HG03039 (cell line): Measurements from ENCODE around the gene IFNA21.
"Not testable (repeated sequence)": the region's sequence is repeated elsewhere in the genome, so short reads cannot be mapped to it uniquely, and the experiment has no call there.

Experiments
- ATAC-seq: cut with Tn5 transposase; IDR thresholded peaks from one replicate; pipeline ENCODE4 v1.9.1; 2021; ENCODE audit warnings: mild to moderate bottlenecking, moderate library complexity; ENCODE audit not compliant: unreplicated experiment

IFNA21 gene

GRCh38 chr9:21166560-21166959 lies at the start of gene IFNA21:
Gene IFNA21, minus strand, starts transcription at chr9:21166660. Its CDS starts 48 bp downstream, at chr9:21166612.
- not testable (repeated sequence) for ATAC-seq

GRCh38 chr9:21213411-21214326 lies 47.2 kb upstream of the IFNA21 start:
- ATAC-seq, result not testable (repeated sequence)

DNA sequence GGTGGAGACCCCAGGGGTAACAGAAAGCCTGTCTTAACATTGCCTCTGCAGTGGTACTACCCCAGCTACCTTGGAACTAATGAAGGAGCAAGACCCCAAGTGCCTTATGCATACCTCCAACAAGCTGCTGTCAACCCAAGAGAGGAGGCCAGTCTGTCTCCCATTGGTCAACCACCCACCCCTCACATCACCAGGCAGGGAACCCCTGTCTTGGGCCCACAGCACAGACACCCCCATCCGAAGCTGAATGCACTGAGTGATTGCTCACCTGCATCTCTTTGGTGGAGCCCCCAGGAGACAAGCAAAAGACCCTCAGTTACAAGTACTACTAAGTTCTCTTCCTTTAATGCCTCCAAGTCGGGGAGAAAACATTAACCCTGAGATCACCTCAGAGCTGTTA lies 45.7 kb upstream of the IFNA21 start:
- ATAC-seq, result not testable (repeated sequence)

DNA sequence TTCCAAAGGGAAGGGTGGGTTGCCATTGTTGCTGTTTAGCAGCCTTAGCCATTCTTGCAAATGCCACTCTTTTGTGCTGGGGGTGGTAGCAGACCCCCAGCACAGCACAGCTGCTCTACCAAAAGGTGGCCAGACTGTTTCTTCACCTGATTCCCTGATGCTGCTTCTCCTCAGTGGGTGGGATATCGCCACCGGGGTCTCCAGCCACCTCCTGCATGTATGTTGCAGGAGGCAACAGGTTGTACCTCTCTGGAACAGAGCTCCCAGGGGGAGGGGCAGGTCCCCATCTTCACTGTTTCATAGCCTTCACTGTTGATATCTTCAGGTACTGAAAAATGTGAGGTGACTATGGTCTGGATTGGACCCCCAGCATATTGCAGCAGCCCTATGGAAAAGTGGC lies 44.3 kb upstream of the IFNA21 start:
- ATAC-seq, result not testable (repeated sequence)

- ATAC-seq, result no peak
Measured at GRCh38 chr9:21210311-21210710, 43.9 kb upstream of the IFNA21 start.

DNA sequence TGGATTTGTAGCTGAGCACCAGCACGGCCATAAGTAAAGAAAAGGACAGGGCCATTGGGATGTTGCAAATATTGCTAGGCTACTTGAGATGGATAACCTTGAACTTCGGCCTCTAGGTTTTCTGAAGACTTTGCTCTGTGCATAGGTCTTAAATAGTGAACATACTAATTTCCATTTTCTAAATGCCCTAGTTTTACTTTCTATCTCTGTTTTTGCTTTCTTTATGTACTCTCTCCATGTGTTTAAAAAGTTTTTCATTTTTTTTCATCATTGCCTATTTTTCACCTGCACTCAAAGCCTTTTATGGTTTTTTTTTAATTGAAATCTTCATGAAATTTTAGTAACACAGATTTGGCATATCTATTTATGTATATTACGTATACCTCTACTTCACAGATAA lies 40.6 kb upstream of the IFNA21 start, which contains the start of gene IFNA10:
IFNA10 (minus strand) TSS at position 101 of the 400 bp plus-strand sequence; CDS start at position 55, 46 bp downstream.
- not testable (repeated sequence) for ATAC-seq

- ATAC-seq, result no peak
Measured at GRCh38 chr9:21205204-21205603, 38.7 kb upstream of the IFNA21 start.

DNA sequence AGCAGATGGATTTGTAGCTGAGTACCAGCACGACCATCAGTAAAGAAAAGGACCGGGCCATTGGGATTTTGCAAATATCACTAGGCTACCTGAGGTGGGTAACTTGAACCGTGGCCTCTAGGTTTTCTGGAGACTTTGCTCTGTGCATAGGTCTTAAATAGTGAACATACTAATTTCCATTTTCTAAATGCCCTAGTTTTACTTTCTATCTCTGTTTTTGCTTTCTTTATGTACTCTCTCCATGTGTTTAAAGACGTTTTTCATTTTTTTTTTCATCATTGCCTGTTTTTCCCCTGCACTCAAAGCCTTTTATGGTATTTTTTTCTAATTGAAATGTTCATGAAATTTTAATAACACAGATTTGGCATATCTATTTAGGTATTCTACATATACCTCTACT lies 35.6 kb upstream of the IFNA21 start, which contains the start of gene IFNA7:
IFNA7 (minus strand) TSS at position 101 of the 400 bp plus-strand sequence; CDS start at position 61, 40 bp downstream.
- not testable (repeated sequence) for ATAC-seq

DNA sequence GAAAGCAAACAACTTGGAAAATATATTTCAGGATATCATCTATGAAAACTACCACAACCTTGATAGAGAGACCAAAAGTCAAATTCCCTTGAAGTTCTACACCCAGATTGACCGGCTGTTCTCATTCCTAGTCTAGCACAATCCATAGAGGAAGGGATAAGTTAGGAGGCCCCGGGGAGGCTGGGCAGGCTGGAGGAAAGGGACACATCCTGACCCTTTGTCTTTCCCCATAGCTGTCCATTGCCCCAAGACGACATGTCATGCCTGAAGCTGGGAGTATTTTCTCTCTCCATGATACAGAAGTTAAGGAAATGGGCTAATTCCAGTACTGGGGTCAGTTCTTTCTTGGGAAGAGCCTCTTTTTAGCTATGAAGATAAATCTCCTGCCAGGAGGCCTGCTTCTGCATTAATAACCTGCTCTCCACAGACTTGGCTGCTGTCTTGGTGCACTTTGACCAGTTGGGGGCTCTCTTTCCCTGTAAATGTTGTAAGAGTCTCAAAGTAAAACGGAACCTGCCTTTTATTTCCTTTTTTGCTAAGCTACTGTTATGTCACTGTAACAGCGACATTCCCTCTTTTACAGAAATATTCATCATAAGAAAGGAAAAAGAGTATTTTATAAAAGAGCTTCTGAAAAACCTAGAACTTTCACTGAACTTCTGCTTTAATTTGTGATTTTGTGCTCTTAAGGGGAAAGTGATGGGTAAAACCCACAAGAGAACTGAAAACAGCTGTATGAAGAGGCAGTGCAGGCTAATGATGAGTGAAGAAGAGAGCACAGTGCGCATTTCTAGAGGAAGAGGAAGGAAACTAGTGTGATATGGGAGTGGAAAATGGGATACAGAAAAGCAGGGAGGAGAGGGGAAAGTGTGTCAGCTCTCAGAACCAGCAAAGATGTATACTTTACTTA lies 28.7 kb upstream of the IFNA21 start:
- peak; percentile 69 for ATAC-seq

DNA sequence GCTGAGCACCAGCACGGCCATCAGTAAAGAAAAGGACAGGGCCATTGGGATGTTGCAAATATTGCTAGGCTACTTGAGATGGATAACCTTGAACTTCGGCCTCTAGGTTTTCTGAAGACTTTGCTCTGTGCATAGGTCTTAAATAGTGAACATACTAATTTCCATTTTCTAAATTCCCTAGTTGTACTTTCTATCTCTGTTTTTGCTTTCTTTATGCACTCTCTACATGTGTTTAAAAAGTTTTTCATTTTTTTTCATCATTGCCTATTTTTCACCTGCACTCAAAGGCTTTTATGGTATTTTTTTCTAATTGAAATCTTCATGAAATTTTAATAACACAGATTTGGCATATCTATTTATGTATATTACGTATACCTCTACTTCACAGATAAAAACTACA lies 21.0 kb upstream of the IFNA21 start, which contains the start of gene IFNA4:
IFNA4 (minus strand) TSS at position 101 of the 400 bp plus-strand sequence; CDS start at position 45, 56 bp downstream.
- not testable (repeated sequence) for ATAC-seq

- peak; percentile 90 for ATAC-seq
Measured at GRCh38 chr9:21182810-21183736, 16.6 kb upstream of the IFNA21 start.

GRCh38 chr9:21174671-21175070 lies 8.2 kb upstream of the IFNA21 start:
- ATAC-seq, result no peak

DNA sequence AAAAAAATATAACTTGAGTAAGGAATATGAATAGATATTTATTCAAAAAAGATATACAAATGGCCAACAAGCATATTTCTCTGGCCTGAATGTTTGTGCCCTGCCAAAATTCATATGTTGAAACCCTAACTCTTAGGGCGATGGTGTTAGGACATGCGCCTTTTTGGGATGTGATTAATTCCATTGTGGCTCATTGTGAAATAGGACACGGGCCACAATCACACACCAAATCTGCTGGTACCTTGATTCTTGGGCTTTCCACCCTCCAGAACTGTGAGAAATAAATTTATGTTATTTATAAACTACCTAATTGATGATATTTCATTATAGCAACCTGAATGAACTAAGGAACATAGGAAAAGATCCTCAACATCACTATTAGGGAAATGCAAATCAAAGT lies 5.7 kb upstream of the IFNA21 start:
- ATAC-seq, result no peak

- ATAC-seq, result no peak
Measured at GRCh38 chr9:21171351-21171750, 4.9 kb upstream of the IFNA21 start.

GRCh38 chr9:21165516-21165915 lies 944 bp downstream of the IFNA21 start:
- no peak for ATAC-seq

DNA sequence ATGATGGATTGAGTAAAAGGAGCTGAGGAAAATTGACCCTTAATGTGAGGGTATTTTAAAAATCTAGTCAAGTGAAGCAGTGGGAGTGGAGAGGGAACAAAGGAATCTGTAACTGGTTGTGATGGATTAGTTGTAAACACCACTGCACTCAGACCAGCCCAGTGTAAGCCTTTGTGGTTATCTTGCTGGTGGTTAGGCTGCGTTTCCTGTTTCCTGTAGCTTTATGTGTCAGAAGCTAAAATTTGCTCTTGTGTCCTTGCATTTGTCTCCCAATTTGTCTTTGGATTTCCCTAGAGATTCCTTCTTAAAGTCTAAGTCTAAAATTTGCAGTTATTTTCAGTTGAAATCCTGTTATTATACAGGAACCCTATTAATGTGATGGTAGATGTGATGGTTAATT lies 6.3 kb downstream of the IFNA21 start:
- peak; percentile 76 for ATAC-seq

DNA sequence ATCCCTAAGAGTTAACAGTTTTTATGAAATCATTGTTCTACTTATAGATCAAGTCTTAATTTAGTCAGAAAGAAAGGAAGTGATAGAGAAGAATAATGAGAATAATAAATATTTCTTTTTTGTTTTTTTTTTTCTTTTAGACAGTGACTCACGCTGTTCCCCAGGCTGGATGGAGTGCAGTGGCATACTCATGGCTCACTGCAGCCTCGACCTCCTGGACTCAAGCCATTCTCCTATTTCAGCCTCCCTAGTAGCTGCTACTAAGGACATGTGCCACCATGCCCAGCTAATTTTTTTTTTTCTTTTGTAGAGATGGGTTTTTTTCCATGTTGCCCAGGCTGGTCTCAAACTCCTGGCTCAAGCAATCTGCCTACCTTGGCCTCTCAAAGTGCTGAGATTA lies 11.0 kb downstream of the IFNA21 start:
- no peak for ATAC-seq

- ATAC-seq, result peak; percentile 72
Measured at GRCh38 chr9:21154018-21154608, 12.3 kb downstream of the IFNA21 start.

GRCh38 chr9:21153336-21154017 lies 13.0 kb downstream of the IFNA21 start:
- ATAC-seq, result peak; percentile 21
